ENCODE data around the gene MIB1.

The MIB1 gene

DNA sequence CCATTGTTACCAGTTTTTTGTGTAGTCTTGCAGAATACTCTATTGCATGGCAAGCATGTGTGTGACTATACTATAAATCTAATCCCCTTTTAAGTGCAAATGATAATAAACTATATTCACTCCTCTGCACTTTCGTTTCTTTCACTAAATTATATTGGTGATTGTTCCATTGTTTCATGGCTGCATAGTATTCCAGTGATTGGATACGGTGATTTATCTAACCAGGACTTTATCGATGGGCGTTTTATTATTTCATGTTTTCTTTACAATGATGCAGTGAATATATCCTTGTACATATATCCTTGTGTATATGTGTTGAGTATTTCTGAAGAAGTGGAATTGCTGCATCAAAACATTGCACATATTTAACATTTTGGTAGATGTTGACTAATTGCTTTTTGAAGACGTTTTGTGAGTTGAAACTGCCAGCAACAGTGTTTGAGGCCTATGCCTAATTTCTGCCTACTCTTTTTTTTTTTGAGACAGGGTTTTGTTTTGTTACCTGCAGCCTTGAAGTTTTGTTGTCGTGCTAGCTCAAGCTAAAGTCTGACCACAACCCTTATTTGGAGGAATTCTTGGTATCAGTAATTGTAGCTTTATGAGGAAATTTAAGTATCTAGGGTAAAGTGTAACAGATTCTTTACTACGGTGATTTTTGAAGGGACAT lies 2.7 kb downstream of the MIB1 start:
- H3K27me3 ChIP-seq (ENCODE audit: control insufficient read depth, insufficient read depth, low read length): no peaks in the 10 kb centered on the region
- no peaks in the 10 kb centered on the region for H3K36me3 ChIP-seq (ENCODE audit: control insufficient read depth, insufficient read depth, low read length)
- no peaks in the 10 kb centered on the region for H3K9me3 ChIP-seq (ENCODE audit: control insufficient read depth, insufficient read depth, low read length)
- H3K9ac ChIP-seq (ENCODE audit: low read depth, low read length): no peak overlapping the region; the same call in 1 of the 2 replicates
- peak overlapping the region; percentile 92; the same call in 1 of the 2 replicates for H3K4me3 ChIP-seq (ENCODE audit: low read depth, low read length)
- H3K27ac ChIP-seq (ENCODE audit: low read depth, low read length): no peak overlapping the region
- H3K4me1 ChIP-seq (ENCODE audit: control insufficient read depth, insufficient read depth, low read length): peaks cover 31% of the 10 kb centered on the region

DNA sequence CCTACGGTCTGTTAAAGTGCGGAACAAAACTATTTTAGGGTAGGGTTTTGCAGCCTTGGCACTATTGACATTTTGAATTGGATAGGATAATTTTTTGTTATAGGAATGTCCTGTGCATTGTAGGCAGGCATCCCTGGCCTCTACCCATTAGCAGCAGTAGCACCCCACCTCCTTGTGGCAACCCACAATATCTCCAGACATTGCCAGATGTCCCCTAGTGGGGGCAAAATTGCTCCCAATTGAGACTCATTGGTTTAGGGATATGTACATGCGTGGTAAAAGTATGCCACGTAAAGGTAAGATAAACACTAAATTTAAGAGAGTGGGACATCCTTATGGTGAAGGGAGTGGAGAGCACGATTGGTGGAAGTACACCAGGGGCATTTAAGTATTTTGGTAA lies 4.6 kb downstream of the MIB1 start:
- no peak overlapping the region for H3K4me3 ChIP-seq (ENCODE audit: low read depth, low read length)
- peaks cover 24% of the 10 kb centered on the region for H3K4me1 ChIP-seq (ENCODE audit: control insufficient read depth, insufficient read depth, low read length)
- H3K9ac ChIP-seq (ENCODE audit: low read depth, low read length): no peak overlapping the region
- H3K9me3 ChIP-seq (ENCODE audit: control insufficient read depth, insufficient read depth, low read length): no peaks in the 10 kb centered on the region
- no peak overlapping the region for H3K27ac ChIP-seq (ENCODE audit: low read depth, low read length)
- no peaks in the 10 kb centered on the region for H3K27me3 ChIP-seq (ENCODE audit: control insufficient read depth, insufficient read depth, low read length)
- no peaks in the 10 kb centered on the region for H3K36me3 ChIP-seq (ENCODE audit: control insufficient read depth, insufficient read depth, low read length)

DNA sequence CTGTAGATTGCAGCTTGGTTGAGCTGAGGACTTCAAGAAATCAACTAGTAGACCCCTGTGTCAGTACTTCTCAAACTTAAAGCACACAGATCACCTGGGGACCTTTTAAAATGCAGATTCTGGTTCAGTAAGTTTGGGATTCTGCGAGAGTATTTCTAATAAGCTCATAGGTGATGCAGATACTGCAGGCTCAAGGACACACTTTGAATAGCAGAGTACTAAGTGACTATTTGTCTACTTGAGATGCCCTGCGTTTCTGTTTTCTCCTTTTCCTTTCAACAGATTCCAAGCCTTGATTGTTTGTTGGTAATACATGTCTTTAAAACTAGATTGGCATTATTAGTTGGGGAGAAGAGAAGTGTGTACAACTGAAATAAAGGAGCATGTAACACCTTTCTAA lies 6.7 kb downstream of the MIB1 start:
- H3K27ac ChIP-seq (ENCODE audit: low read depth, low read length): peak overlapping the region; percentile 9
- H3K4me3 ChIP-seq (ENCODE audit: low read depth, low read length): no peak overlapping the region
- no peaks in the 10 kb centered on the region for H3K36me3 ChIP-seq (ENCODE audit: control insufficient read depth, insufficient read depth, low read length)
- H3K27me3 ChIP-seq (ENCODE audit: control insufficient read depth, insufficient read depth, low read length): no peaks in the 10 kb centered on the region
- H3K9me3 ChIP-seq (ENCODE audit: control insufficient read depth, insufficient read depth, low read length): no peaks in the 10 kb centered on the region
- no peak overlapping the region for H3K9ac ChIP-seq (ENCODE audit: low read depth, low read length)
- peaks cover 23% of the 10 kb centered on the region for H3K4me1 ChIP-seq (ENCODE audit: control insufficient read depth, insufficient read depth, low read length)

DNA sequence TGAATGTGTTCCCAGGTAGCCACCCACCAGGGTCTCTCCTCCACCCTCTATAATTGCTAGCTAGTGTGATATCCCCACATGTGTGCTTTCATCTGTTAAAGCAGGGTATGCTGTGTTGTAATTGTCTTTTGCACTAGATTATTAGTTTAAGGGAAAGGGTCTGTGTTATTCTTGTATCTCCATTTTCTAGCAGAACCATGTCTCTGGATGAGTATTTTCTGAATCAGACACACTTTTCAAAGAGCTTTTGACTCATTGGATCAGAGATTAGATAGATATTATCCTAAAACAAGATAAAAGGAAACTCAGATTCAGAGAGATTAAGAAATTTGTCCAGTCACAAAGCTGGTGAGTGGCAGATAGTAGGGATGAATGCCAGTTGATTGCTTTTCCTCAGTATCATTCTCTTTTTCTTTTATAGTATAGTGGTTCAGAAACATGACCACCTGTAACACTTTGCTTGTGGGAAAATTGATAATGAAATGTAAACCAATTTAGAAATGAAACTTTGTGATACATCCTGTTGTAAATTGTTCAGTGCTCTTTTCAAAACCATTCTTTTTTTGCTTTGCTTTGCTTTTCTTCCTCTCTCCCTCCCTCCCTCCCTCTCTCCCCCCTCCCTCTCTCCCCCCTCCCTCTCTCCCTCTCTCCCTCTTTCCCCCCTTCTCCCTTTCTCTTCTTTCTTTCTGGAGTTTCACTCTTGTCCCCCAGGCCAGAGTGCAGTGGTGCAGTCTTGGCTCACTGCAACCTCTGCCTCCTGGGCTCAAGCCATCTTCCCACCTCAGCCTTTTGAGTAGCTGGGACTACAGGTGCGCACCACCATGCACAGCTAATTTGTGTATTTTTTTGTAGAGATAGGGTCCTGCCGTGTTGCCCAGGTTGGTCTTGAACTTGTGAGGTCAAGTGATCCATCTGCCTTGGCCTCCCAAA lies 7.4 kb downstream of the MIB1 start:
- Histone ChIP-seq H3K4me1 (ENCODE audit: control insufficient read depth, insufficient read depth, low read length) (peaks cover 23% of the 10 kb centered on the region), H3K36me3 (ENCODE audit: control insufficient read depth, insufficient read depth, low read length) (no peaks in the 10 kb centered on the region), H3K27ac (ENCODE audit: low read depth, low read length) (no peak overlapping the region), H3K4me3 (ENCODE audit: low read depth, low read length) (no peak overlapping the region), H3K9ac (ENCODE audit: low read depth, low read length) (no peak overlapping the region), H3K9me3 (ENCODE audit: control insufficient read depth, insufficient read depth, low read length) (no peaks in the 10 kb centered on the region), H3K27me3 (ENCODE audit: control insufficient read depth, insufficient read depth, low read length) (no peaks in the 10 kb centered on the region)

DNA sequence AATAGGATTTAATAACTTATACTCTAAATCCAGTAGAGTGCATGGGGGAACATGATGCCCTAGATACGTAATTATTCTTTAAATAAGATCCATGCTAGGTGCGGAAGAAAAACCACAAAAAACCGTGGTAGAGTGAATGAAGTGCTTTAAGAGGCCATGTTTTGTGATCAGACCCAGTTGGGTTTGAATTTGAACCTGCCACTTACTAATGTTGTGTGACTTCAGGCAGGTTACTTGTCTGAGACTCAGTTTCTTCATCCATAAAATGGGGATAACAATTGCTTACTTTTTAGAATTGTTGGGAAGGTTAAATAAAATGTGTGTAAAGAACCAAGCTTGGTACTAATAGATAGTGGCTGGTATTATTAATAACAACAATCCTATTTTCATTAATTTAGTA lies 17.2 kb downstream of the MIB1 start:
- Histone ChIP-seq H3K4me1 (ENCODE audit: control insufficient read depth, insufficient read depth, low read length) (peaks cover 14% of the 10 kb centered on the region), H3K9ac (ENCODE audit: low read depth, low read length) (no peak overlapping the region), H3K36me3 (ENCODE audit: control insufficient read depth, insufficient read depth, low read length) (no peaks in the 10 kb centered on the region), H3K27ac (ENCODE audit: low read depth, low read length) (no peak overlapping the region), H3K9me3 (ENCODE audit: control insufficient read depth, insufficient read depth, low read length) (no peaks in the 10 kb centered on the region), H3K4me3 (ENCODE audit: low read depth, low read length) (no peak overlapping the region), H3K27me3 (ENCODE audit: control insufficient read depth, insufficient read depth, low read length) (no peaks in the 10 kb centered on the region)

DNA sequence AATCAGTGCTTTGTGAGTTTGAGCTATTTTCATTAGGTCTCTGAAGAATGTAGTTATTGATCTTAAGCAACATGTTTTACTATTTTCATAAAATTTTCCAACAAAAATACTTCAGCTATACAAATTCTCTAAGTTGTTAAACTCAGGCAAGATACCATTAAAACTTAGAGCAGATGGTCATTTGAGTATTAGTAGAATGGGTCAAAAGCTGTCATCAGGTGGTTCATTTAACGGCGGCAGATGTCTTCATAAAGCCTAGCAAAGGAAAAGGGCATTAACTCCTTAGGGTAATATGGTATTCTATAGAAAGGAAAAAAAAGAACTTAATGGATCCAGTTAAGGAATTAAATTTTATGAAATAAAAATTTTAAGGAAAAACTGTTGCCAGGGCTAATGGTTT lies 19.2 kb downstream of the MIB1 start:
- Histone ChIP-seq H3K36me3 (ENCODE audit: control insufficient read depth, insufficient read depth, low read length) (no peaks in the 10 kb centered on the region), H3K9me3 (ENCODE audit: control insufficient read depth, insufficient read depth, low read length) (no peaks in the 10 kb centered on the region), H3K9ac (ENCODE audit: low read depth, low read length) (no peak overlapping the region), H3K27ac (ENCODE audit: low read depth, low read length) (no peak overlapping the region), H3K4me3 (ENCODE audit: low read depth, low read length) (no peak overlapping the region), H3K27me3 (ENCODE audit: control insufficient read depth, insufficient read depth, low read length) (no peaks in the 10 kb centered on the region), H3K4me1 (ENCODE audit: control insufficient read depth, insufficient read depth, low read length) (peaks cover 20% of the 10 kb centered on the region)

DNA sequence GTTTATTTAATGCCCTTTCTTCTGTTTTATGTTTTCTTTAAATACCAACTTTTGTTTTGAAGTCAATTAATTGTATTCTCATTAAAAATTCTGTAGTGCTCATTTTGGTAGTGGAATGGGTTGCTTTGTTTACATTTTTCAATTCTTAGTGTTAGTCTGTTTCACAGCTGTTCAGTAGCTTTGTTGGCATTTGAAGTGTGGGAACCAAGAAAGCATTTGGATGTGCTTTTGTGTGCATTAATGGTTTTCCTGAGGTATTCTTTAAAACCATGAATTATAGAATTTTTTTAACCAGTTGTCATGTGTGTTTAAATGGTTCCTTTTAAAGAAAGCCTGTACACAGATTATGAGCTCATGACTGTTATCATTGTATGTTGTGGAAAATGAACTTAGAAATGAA lies 19.7 kb downstream of the MIB1 start:
- Histone ChIP-seq H3K9me3 (ENCODE audit: control insufficient read depth, insufficient read depth, low read length) (no peaks in the 10 kb centered on the region), H3K4me1 (ENCODE audit: control insufficient read depth, insufficient read depth, low read length) (peaks cover 20% of the 10 kb centered on the region), H3K4me3 (ENCODE audit: low read depth, low read length) (no peak overlapping the region), H3K27me3 (ENCODE audit: control insufficient read depth, insufficient read depth, low read length) (no peaks in the 10 kb centered on the region), H3K36me3 (ENCODE audit: control insufficient read depth, insufficient read depth, low read length) (no peaks in the 10 kb centered on the region), H3K9ac (ENCODE audit: low read depth, low read length) (no peak overlapping the region), H3K27ac (ENCODE audit: low read depth, low read length) (no peak overlapping the region)

DNA sequence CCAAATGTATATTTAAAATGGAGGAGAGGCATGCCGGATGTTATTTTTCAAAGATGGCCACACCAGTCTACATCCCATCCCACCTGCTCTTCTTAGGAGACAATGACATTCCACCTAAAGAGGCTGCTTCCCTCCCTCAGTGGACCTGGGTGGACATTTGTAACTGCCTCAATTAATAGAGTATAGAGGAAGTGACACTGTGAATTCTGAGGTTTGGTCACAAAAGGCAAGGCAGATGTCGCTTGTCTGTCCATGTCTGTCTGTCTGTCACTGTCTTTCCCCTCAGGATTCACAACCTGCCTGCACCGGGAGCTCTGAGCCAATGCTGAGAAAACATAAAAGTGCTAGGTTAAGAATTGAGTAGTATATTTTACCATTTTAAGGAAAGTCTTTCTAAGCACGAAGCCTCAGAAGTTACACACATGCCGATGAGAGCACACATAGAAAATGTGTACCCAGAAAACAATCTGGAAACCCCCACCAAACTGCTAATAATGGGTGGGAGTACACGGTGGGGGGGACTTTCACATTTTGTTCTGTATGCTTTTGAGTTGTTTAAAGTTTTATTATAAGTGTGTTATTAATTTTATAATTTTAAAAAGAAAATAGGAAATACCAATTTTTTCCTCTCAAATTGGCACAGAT lies 21.0 kb downstream of the MIB1 start:
- Histone ChIP-seq H3K9me3 (ENCODE audit: control insufficient read depth, insufficient read depth, low read length) (no peaks in the 10 kb centered on the region), H3K4me3 (ENCODE audit: low read depth, low read length) (no peak overlapping the region), H3K27ac (ENCODE audit: low read depth, low read length) (no peak overlapping the region), H3K36me3 (ENCODE audit: control insufficient read depth, insufficient read depth, low read length) (peaks cover 11% of the 10 kb centered on the region), H3K27me3 (ENCODE audit: control insufficient read depth, insufficient read depth, low read length) (no peaks in the 10 kb centered on the region), H3K4me1 (ENCODE audit: control insufficient read depth, insufficient read depth, low read length) (peaks cover 20% of the 10 kb centered on the region), H3K9ac (ENCODE audit: low read depth, low read length) (no peak overlapping the region)

DNA sequence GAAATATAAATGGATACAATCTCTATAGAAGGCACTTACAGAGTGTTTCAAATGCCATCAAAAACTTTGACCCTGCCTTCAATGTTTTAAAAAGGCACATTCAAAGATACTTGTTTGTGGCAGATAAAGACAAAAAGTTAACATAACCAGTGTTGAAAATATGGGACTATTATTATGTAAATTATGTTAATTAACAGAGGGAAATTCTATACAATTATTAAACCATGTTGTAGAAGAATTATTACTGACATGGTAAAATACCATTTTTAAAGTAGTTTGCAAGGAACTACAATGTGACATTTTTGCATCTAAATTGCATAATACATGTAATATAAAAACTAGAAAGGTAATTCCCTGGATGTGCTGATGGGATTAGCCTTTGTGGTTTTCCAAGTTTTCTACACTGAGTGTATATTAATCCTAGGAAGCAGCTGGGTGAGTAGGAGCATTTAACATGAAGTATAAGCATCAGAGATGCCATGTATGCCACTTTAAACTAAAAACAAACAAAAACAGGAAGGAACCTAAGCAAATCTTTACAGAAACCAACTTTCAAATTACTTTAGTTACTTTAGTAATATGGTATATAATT lies 21.7 kb downstream of the MIB1 start:
- H3K4me3 ChIP-seq (ENCODE audit: low read depth, low read length): no peak overlapping the region
- H3K27ac ChIP-seq (ENCODE audit: low read depth, low read length): no peak overlapping the region

DNA sequence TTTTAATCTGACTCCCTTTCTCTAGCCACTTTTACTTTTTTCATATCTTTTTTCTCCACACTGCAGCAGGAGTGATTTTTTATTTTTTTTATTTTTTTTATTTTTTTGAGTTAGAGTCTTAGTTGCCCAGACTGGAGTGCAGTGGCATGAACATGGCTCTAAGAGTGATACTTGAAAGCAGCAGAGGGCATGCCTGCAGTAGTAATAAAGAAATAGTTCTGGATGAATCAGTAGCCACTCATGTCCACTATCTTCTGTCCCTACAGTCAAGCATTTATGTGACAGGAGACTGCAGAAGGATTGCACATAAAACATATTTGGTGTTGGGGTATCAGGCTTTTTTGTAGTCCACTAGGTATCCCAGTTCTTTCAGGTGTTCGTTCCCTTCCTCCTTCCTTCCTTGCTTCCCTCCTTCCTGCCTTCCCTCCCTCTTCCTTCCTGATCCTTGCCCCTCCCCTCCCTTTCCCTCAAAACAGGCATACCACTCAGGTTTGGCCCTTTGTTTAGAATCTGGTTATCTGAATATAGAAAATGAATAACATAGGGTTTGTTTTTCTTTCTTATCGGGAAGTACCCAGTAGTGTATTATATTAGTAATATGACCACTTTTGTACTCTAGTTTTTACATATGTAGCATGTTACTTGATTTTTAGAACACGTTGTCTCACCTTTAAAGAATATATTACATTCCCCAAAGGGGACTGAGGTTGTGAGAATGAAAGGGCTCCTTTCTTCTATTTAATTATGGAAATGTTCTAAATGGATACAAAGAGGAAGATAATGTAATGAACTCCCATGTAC lies 23.5 kb downstream of the MIB1 start:
- H3K27ac ChIP-seq (ENCODE audit: low read depth, low read length): no peak overlapping the region
- no peak overlapping the region for H3K9ac ChIP-seq (ENCODE audit: low read depth, low read length)
- peaks cover 20% of the 10 kb centered on the region for H3K4me1 ChIP-seq (ENCODE audit: control insufficient read depth, insufficient read depth, low read length)
- H3K4me3 ChIP-seq (ENCODE audit: low read depth, low read length): no peak overlapping the region
- no peaks in the 10 kb centered on the region for H3K9me3 ChIP-seq (ENCODE audit: control insufficient read depth, insufficient read depth, low read length)
- H3K36me3 ChIP-seq (ENCODE audit: control insufficient read depth, insufficient read depth, low read length): peaks cover 33% of the 10 kb centered on the region
- H3K27me3 ChIP-seq (ENCODE audit: control insufficient read depth, insufficient read depth, low read length): no peaks in the 10 kb centered on the region

More for the DNA sequence above, 21.7 kb downstream of the MIB1 start:
- Histone ChIP-seq H3K9ac (ENCODE audit: low read depth, low read length) (no peak overlapping the region), H3K4me1 (ENCODE audit: control insufficient read depth, insufficient read depth, low read length) (peaks cover 20% of the 10 kb centered on the region), H3K27me3 (ENCODE audit: control insufficient read depth, insufficient read depth, low read length) (no peaks in the 10 kb centered on the region), H3K36me3 (ENCODE audit: control insufficient read depth, insufficient read depth, low read length) (peaks cover 18% of the 10 kb centered on the region), H3K9me3 (ENCODE audit: control insufficient read depth, insufficient read depth, low read length) (no peaks in the 10 kb centered on the region)

All from HUES48 (cell line).